Measurements from ENCODE around the gene TMEM132D. TPM values are rescaled to one million over a fixed set of nuclear protein-coding genes. Genes with fewer than 3 reads are reported as not detected.
"Not testable (repeated sequence)": the region's sequence is repeated elsewhere in the genome, so short reads cannot be mapped to it uniquely, and the experiment has no call there.

The TMEM132D gene
- total RNA-seq, 1 experiment from 2014 or later = 1.4 TPM

DNA sequence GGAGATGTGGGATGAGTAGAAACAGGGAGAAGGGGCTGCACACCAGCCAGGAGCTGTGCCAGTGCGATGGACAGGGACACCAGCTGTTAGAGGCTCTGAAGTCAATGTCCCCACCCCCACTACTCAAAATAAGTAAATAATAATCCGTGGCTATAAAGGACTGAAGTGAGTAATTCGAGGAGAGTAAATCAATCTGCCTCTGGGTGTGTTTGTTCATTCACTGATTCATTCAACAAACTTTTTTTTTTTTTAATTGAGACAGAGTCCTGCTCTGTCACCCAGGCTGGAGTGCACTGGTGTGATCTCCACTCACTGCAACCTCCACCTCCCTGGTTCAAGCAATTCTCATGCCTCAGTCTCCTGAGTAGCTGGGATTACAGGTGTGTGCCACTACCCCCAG lies 363.6 kb downstream of the TMEM132D start (continued):
- TF ChIP-seq, protein P1, sequence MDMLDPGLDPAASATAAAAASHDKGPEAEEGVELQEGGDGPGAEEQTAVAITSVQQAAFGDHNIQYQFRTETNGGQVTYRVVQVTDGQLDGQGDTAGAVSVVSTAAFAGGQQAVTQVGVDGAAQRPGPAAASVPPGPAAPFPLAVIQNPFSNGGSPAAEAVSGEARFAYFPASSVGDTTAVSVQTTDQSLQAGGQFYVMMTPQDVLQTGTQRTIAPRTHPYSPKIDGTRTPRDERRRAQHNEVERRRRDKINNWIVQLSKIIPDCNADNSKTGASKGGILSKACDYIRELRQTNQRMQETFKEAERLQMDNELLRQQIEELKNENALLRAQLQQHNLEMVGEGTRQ (CRISPR knock-in tag; IDR thresholded peaks at IDR 0.05) = no peak
- TF ChIP-seq OVOL2 (CRISPR knock-in tag; IDR thresholded peaks at IDR 0.05; ENCODE audit: borderline replicate concordance) = no peak
- TF ChIP-seq TEAD1 (CRISPR knock-in tag; IDR thresholded peaks at IDR 0.05) = no peak
- no peak for TF ChIP-seq TCF7 (CRISPR knock-in tag; IDR thresholded peaks at IDR 0.05; ENCODE audit: low read depth)
- no peak for TF ChIP-seq ZMAT4 (CRISPR knock-in tag; IDR thresholded peaks at IDR 0.05)
- no peak for TF ChIP-seq ZSCAN18 (CRISPR knock-in tag; IDR thresholded peaks at IDR 0.05)
- no peak for TF ChIP-seq MYBL2 (CRISPR knock-in tag; IDR thresholded peaks at IDR 0.05)
- TF ChIP-seq SP1 (CRISPR knock-in tag; conservative IDR thresholded peaks at IDR 0.05) = no peak
- TF ChIP-seq GTF2I (CRISPR knock-in tag; conservative IDR thresholded peaks at IDR 0.05) = no peak
- TF ChIP-seq MAX (CRISPR knock-in tag; IDR thresholded peaks at IDR 0.05) = no peak
- TF ChIP-seq IRF2 (CRISPR knock-in tag; IDR thresholded peaks at IDR 0.05; ENCODE audit: borderline replicate concordance, low read depth) = no peak
- TF ChIP-seq ZNF121 (CRISPR knock-in tag; IDR thresholded peaks at IDR 0.05) = no peak

DNA sequence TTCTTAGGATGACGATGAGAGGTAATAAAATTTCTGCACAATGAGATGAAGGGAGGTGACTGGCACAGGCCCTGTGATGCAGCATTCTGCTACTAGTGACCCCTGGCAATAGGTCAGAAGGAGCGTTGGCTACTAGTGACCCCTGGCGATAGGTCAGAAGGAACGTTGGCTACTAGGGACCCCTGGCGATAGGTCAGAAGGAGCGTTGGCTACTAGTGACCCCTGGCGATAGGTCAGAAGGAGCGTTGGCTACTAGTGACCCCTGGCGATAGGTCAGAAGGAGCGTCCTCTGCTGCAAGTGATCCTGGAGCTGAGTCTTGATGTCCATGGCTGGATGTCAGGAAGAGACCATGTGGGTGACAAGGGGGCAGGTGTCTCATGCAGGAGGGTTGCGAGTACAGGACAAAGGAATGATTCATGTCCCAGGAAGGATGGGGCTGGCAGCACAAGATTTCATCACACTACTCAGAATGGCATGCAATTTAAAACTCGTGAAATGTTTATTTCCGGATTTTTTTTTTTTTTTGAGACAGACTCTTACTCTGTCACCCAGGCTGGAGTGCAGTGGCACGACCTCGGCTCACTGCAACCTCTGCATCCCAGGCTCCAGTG lies 365.0 kb downstream of the TMEM132D start:
- H3K27ac Mint-ChIP-seq; H3K4me1 Mint-ChIP-seq; DNase-seq (ENCODE audit: low spot score); ATAC-seq; H3K4me3 Mint-ChIP-seq; H3K27me3 Mint-ChIP-seq (ENCODE audit: low read depth); CTCF ChIA-PET: not testable (repeated sequence)
- POLR2A ChIA-PET = interaction anchor here (0.6 kb wide), 1 partner anchor 738 kb away, joined by 3 read pairs; no protein-coding TSS in a partner anchor
- Mint-ChIP-seq H3K36me3 (peaks cover 66% of the 10 kb centered on the region), H3K9me3 (peaks cover 69% of the 10 kb centered on the region)

DNA sequence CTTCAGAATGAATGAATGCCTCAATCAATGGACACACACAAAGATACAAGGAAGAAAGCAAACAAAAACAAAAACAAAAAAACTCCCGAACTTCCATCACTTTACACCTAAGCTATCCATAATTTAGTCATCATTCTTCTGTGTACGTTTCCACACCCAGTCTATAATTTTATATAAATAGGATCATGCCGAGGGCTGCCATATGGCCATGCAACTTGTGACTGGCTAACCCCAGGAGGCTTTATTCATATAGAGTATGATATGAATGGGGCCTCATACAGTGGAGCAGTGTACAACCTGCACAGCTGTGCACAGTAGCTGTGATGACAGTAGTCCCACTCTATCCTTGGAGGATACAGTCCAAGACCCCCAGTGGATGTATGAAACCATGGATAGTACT lies 365.7 kb downstream of the TMEM132D start:
- peaks cover 68% of the 10 kb centered on the region for H3K36me3 Mint-ChIP-seq
- H3K27ac Mint-ChIP-seq = no peak overlapping the region
- peaks cover 7% of the 10 kb centered on the region for H3K27me3 Mint-ChIP-seq (ENCODE audit: low read depth)
- ATAC-seq (no peak), DNase-seq (ENCODE audit: low spot score) (no peak)
- H3K9me3 Mint-ChIP-seq = peaks cover 68% of the 10 kb centered on the region
- TF ChIP-seq E2F5 (CRISPR knock-in tag; IDR thresholded peaks at IDR 0.05) (no peak), HMGA2 (CRISPR knock-in tag; IDR thresholded peaks at IDR 0.05) (no peak), TP53 (CRISPR knock-in tag; IDR thresholded peaks at IDR 0.05) (no peak), CTCF (IDR thresholded peaks at IDR 0.05) (no peak), ERG (CRISPR knock-in tag; IDR thresholded peaks at IDR 0.05) (no peak), CBFB (CRISPR knock-in tag; IDR thresholded peaks at IDR 0.05; ENCODE audit: low read depth) (no peak), PRRX2 (CRISPR knock-in tag; IDR thresholded peaks at IDR 0.05) (no peak)
- no peak overlapping the region for H3K4me3 Mint-ChIP-seq
- H3K4me1 Mint-ChIP-seq = no peaks in the 10 kb centered on the region
- ChIA-PET POLR2A (no interaction called here), CTCF (no interaction called here)

All from WTC11 (cell line).